K562 (cell line): ENCODE data around the gene WWP2. TPM values are rescaled to one million over a fixed set of nuclear protein-coding genes. Genes with fewer than 3 reads are reported as not detected.
A peak's percentile ranks its signal among the peaks of the same experiment; 100 is the strongest.

Source experiments
- BHLHE40 ChIP-seq: IDR thresholded peaks from 2 replicates; pipeline ENCODE4 v1.6.1; 2011; ENCODE audit warnings: low read length, improper control_type of control experiment
- CC2D1A ChIP-seq: fragments of 450-650 bp; IDR thresholded peaks from 2 replicates; pipeline ENCODE4 v1.6.1; 2017; ENCODE audit warnings: mild to moderate bottlenecking
- CHD2 ChIP-seq: IDR thresholded peaks from 2 replicates; pipeline ENCODE4 v1.6.1; 2011; ENCODE audit warnings: low read depth, low read length
- GATAD2B ChIP-seq: fragments of 450-650 bp; IDR thresholded peaks from 2 replicates; pipeline ENCODE4 v1.6.1; 2017; ENCODE audit warnings: mild to moderate bottlenecking, borderline replicate concordance
- MAZ ChIP-seq, 2 experiments: fragments of 450-650 bp in 1 of 2; sonication (generic) in 1 of 2; formaldehyde crosslinking; IDR thresholded peaks in 1 of 2; conservative IDR thresholded peaks in 1 of 2; 2 replicates each; pipeline versions ENCODE4 v1.4.0 to v1.5.0; 2020; ENCODE audit warnings: mild to moderate bottlenecking in 1 of 2, missing genetic modification reagents in 1 of 2
- ZKSCAN8 ChIP-seq: fragments of 200-800 bp; sonication (Bioruptor generic); IDR thresholded peaks from 2 replicates; pipeline ENCODE4 v1.6.1; 2016; ENCODE audit warnings: missing genetic modification characterization, missing compliant biosample characterization
- polyA plus RNA-seq, 8 experiments: library from polyadenylated mRNA; depleted of rRNA in 4 of 8; stranded (reverse) in 5 of 8; unstranded in 3 of 8; fragments of >200 nt; fragmentation: Nextera tagmentation in 2 of 8; fragmentation: Illumina TruSeq in 1 of 8; extraction: Ambion mirVana in 2 of 8; extraction: Trizol in 1 of 8; gene quantifications; 2 replicates each; pipeline versions ENCODE4 v1.2.1 to v1.2.3, GENCODE V29; 2011 to 2014; ENCODE audit warnings: inconsistent platforms in 1 of 8, missing spikeins in 1 of 8
- total RNA-seq, 7 experiments: library from RNA; depleted of rRNA in 6 of 7; stranded (reverse); fragments of >200 nt in 6 of 7; fragmentation: Illumina TruSeq in 2 of 7; extraction: Trizol in 2 of 7; gene quantifications; 2 replicates each; pipeline versions ENCODE4 v1.2.1 to v1.2.3, GENCODE V29; 2011 to 2021; ENCODE audit warnings: low replicate concordance in 1 of 7
- TF ChIP-seq, protein P1 (sequence below), 2 experiments: fragments of 250-450 bp in 1 of 2; fragments of 450-650 bp in 1 of 2; sonication (Bioruptor Pico) in 1 of 2; IDR thresholded peaks; 2 replicates each; pipeline versions ENCODE4 v1.6.1 to v1.8.0; 2016 to 2021; ENCODE audit warnings: mild to moderate bottlenecking in 2 of 2, moderate library complexity in 2 of 2, missing compliant biosample characterization in 1 of 2, missing genetic modification characterization in 1 of 2
- TF ChIP-seq, protein P2 (sequence below), 2 experiments: fragments of 150-350 bp in 1 of 2; IDR thresholded peaks; 2 replicates each; pipeline ENCODE4 v1.6.1; 2012 to 2016; ENCODE audit warnings: low read depth in 2 of 2, low read length in 2 of 2, mild to moderate bottlenecking in 1 of 2, moderate library complexity in 1 of 2
- TF ChIP-seq, protein P3 (sequence below), 3 experiments: IDR thresholded peaks in 2 of 3; conservative IDR thresholded peaks in 1 of 3; 2 replicates each; pipeline ENCODE4 v1.5.1; 2011 to 2012; ENCODE audit warnings: low read length in 3 of 3, mild to moderate bottlenecking in 3 of 3, control low read depth in 2 of 3, improper control_type of control experiment in 1 of 3, inconsistent platforms in 1 of 3, low read depth in 1 of 3, mixed read lengths in 1 of 3, moderate library complexity in 1 of 3; ENCODE audit not compliant: insufficient read depth in 2 of 3
- TF ChIP-seq, protein P4 (sequence below), 2 experiments: fragments of 450-650 bp in 1 of 2; sonication (generic) in 1 of 2; formaldehyde crosslinking in 1 of 2; IDR thresholded peaks; 2 replicates each; pipeline versions ENCODE4 v1.7.1 to v1.9.0; 2016 to 2022; ENCODE audit warnings: inconsistent platforms in 1 of 2, mild to moderate bottlenecking in 1 of 2, missing genetic modification reagents in 1 of 2

WWP2 gene
- total and polyA plus RNA-seq, 9 of the 15 experiments (the other 6 are each of a cell fraction or from before 2014, with no cell fraction given): 1.9 to 34.4 (median 14.6) TPM

DNA sequence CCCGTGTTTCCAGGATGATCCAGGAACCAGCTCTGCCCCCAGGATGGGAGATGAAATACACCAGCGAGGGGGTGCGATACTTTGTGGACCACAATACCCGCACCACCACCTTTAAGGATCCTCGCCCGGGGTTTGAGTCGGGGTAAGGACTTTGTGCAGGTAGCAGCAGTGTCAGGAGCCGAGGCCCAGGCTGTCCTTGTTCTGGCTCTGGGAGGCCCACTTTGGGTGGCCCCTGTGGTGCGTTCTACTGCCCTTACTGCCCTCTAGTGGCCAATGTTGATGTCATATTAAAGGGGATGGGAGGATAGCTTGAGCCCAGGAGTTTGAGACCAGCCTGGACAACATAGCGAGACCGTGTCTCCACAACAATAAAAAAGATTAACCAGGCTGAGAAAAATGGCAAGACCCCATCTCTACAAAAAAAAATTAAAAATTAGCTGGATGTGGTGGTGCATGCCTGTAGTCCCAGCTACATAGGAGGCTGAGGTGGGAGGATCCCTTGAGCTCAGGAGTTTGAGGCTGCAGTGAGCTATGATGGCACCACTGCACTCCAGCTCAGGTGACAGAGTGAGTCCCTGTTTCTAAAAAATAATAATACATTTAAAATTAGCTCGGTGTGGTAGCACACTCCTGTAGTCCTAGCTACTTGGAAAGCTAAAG is 168.1 kb downstream of the WWP2 start (continued):
- TF ChIP-seq, protein P1, sequence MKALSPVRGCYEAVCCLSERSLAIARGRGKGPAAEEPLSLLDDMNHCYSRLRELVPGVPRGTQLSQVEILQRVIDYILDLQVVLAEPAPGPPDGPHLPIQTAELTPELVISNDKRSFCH (CRISPR knock-in tag; IDR thresholded peaks at IDR 0.05): no peak
- TF ChIP-seq, protein P1 (tag; IDR thresholded peaks at IDR 0.05): no peak
- TF ChIP-seq CHD2 (no peak), GATAD2B (no peak), ZKSCAN8 (CRISPR knock-in tag) (no peak), CC2D1A (0 out of 2 replicates have a peak, but pooled peaks have one; percentile 30), MAZ (CRISPR knock-in tag; conservative IDR thresholded peaks at IDR 0.05 in 1 of 2, IDR thresholded peaks at IDR 0.05 in 1 of 2) (0 out of 4 replicates have a peak, but pooled peaks of 1 of the 2 experiments have one; percentile 42), BHLHE40 (no peak)
- TF ChIP-seq, protein P2, sequence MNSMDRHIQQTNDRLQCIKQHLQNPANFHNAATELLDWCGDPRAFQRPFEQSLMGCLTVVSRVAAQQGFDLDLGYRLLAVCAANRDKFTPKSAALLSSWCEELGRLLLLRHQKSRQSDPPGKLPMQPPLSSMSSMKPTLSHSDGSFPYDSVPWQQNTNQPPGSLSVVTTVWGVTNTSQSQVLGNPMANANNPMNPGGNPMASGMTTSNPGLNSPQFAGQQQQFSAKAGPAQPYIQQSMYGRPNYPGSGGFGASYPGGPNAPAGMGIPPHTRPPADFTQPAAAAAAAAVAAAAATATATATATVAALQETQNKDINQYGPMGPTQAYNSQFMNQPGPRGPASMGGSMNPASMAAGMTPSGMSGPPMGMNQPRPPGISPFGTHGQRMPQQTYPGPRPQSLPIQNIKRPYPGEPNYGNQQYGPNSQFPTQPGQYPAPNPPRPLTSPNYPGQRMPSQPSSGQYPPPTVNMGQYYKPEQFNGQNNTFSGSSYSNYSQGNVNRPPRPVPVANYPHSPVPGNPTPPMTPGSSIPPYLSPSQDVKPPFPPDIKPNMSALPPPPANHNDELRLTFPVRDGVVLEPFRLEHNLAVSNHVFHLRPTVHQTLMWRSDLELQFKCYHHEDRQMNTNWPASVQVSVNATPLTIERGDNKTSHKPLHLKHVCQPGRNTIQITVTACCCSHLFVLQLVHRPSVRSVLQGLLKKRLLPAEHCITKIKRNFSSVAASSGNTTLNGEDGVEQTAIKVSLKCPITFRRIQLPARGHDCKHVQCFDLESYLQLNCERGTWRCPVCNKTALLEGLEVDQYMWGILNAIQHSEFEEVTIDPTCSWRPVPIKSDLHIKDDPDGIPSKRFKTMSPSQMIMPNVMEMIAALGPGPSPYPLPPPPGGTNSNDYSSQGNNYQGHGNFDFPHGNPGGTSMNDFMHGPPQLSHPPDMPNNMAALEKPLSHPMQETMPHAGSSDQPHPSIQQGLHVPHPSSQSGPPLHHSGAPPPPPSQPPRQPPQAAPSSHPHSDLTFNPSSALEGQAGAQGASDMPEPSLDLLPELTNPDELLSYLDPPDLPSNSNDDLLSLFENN (IDR thresholded peaks at IDR 0.05; ENCODE audit: low read depth in 2 of 2, low read length in 2 of 2): no peak
- TF ChIP-seq, protein P3, sequence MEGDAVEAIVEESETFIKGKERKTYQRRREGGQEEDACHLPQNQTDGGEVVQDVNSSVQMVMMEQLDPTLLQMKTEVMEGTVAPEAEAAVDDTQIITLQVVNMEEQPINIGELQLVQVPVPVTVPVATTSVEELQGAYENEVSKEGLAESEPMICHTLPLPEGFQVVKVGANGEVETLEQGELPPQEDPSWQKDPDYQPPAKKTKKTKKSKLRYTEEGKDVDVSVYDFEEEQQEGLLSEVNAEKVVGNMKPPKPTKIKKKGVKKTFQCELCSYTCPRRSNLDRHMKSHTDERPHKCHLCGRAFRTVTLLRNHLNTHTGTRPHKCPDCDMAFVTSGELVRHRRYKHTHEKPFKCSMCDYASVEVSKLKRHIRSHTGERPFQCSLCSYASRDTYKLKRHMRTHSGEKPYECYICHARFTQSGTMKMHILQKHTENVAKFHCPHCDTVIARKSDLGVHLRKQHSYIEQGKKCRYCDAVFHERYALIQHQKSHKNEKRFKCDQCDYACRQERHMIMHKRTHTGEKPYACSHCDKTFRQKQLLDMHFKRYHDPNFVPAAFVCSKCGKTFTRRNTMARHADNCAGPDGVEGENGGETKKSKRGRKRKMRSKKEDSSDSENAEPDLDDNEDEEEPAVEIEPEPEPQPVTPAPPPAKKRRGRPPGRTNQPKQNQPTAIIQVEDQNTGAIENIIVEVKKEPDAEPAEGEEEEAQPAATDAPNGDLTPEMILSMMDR (IDR thresholded peaks at IDR 0.05 in 2 of 3, conservative IDR thresholded peaks at IDR 0.05 in 1 of 3; ENCODE audit: insufficient read depth in 2 of 3, low read depth in 1 of 3, low read length in 3 of 3): peak; percentile 71 to 82 (median 75)
- TF ChIP-seq, protein P4, sequence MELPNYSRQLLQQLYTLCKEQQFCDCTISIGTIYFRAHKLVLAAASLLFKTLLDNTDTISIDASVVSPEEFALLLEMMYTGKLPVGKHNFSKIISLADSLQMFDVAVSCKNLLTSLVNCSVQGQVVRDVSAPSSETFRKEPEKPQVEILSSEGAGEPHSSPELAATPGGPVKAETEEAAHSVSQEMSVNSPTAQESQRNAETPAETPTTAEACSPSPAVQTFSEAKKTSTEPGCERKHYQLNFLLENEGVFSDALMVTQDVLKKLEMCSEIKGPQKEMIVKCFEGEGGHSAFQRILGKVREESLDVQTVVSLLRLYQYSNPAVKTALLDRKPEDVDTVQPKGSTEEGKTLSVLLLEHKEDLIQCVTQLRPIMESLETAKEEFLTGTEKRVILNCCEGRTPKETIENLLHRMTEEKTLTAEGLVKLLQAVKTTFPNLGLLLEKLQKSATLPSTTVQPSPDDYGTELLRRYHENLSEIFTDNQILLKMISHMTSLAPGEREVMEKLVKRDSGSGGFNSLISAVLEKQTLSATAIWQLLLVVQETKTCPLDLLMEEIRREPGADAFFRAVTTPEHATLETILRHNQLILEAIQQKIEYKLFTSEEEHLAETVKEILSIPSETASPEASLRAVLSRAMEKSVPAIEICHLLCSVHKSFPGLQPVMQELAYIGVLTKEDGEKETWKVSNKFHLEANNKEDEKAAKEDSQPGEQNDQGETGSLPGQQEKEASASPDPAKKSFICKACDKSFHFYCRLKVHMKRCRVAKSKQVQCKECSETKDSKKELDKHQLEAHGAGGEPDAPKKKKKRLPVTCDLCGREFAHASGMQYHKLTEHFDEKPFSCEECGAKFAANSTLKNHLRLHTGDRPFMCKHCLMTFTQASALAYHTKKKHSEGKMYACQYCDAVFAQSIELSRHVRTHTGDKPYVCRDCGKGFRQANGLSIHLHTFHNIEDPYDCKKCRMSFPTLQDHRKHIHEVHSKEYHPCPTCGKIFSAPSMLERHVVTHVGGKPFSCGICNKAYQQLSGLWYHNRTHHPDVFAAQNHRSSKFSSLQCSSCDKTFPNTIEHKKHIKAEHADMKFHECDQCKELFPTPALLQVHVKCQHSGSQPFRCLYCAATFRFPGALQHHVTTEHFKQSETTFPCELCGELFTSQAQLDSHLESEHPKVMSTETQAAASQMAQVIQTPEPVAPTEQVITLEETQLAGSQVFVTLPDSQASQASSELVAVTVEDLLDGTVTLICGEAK (IDR thresholded peaks at IDR 0.05): no peak
- TF ChIP-seq, protein P4 (CRISPR knock-in tag; IDR thresholded peaks at IDR 0.05): no peak
